H9 (cell line): Measurements from ENCODE around the gene SOD1. TPM values are rescaled to one million over a fixed set of nuclear protein-coding genes. Genes with fewer than 3 reads are reported as not detected.

ENCODE experiments used
- DNase-seq: peaks from one replicate; pipeline ENCODE4 v3.0.0-alpha.2; 2017
- H2AFZ ChIP-seq: one replicate; pipeline ENCODE4 v1.6.1; 2013; ENCODE audit warnings: mild to moderate bottlenecking, low read length, control low read depth, moderate library complexity
- H2AK5ac ChIP-seq: 2 replicates; pipeline ENCODE4 v1.6.1; 2013; ENCODE audit warnings: low read length, control low read depth, mixed read lengths; ENCODE audit not compliant: insufficient read length
- H2BK120ac ChIP-seq: one replicate; pipeline ENCODE4 v1.6.1; 2013; ENCODE audit warnings: low read depth, mild to moderate bottlenecking, low read length, control low read depth, inconsistent platforms; ENCODE audit not compliant: poor library complexity, severe bottlenecking
- H2BK12ac ChIP-seq: 2 replicates; pipeline ENCODE4 v1.6.1; 2013; ENCODE audit warnings: low read length, control low read depth, mixed read lengths, low read depth; ENCODE audit not compliant: insufficient read length
- H2BK15ac ChIP-seq: 2 replicates; pipeline ENCODE4 v1.6.1; 2013; ENCODE audit warnings: low read depth, low read length, control low read depth
- H2BK20ac ChIP-seq: one replicate; pipeline ENCODE4 v1.6.1; 2013; ENCODE audit warnings: low read depth, mild to moderate bottlenecking, low read length, control low read depth, inconsistent platforms; ENCODE audit not compliant: poor library complexity, severe bottlenecking
- H2BK5ac ChIP-seq: 2 replicates; pipeline ENCODE4 v1.6.1; 2013; ENCODE audit warnings: low read length, control low read depth, mixed read lengths; ENCODE audit not compliant: insufficient read length
- H3K14ac ChIP-seq: 2 replicates; pipeline ENCODE4 v1.6.1; 2013; ENCODE audit warnings: low read length, control low read depth; ENCODE audit not compliant: insufficient read depth
- H3K18ac ChIP-seq: 2 replicates; pipeline ENCODE4 v1.6.1; 2013; ENCODE audit warnings: low read depth, mild to moderate bottlenecking, mixed read lengths, low read length, control low read depth; ENCODE audit not compliant: insufficient read length
- H3K23ac ChIP-seq: 2 replicates; pipeline ENCODE4 v1.6.1; 2013; ENCODE audit warnings: low read length, control low read depth, mixed read lengths, low read depth; ENCODE audit not compliant: insufficient read length
- H3K23me2 ChIP-seq: 2 replicates; pipeline ENCODE4 v1.6.1; 2013; ENCODE audit warnings: low read depth, mild to moderate bottlenecking, mixed read lengths, low read length, control low read depth; ENCODE audit not compliant: insufficient read length, poor library complexity, severe bottlenecking
- H3K27ac ChIP-seq: 2 replicates; pipeline ENCODE4 v1.5.1; 2013; ENCODE audit warnings: low read length, control low read depth, mixed read lengths, low read depth; ENCODE audit not compliant: insufficient read length
- H3K27me3 ChIP-seq: 2 replicates; pipeline ENCODE4 v1.6.1; 2013; ENCODE audit warnings: low read length, control low read depth, inconsistent platforms; ENCODE audit not compliant: insufficient read depth
- H3K4ac ChIP-seq: 2 replicates; pipeline ENCODE4 v1.6.1; 2013; ENCODE audit warnings: low read depth, mild to moderate bottlenecking, control low read depth, inconsistent platforms, low read length, moderate library complexity
- H3K4me1 ChIP-seq: 2 replicates; pipeline ENCODE4 v1.6.1; 2013; ENCODE audit warnings: low read length, control low read depth, inconsistent platforms; ENCODE audit not compliant: insufficient read depth
- H3K4me2 ChIP-seq: 2 replicates; pipeline ENCODE4 v1.6.1; 2013; ENCODE audit warnings: low read length, control low read depth, mixed read lengths; ENCODE audit not compliant: insufficient read length, insufficient read depth
- H3K56ac ChIP-seq: 2 replicates; pipeline ENCODE4 v1.6.1; 2013; ENCODE audit warnings: low read depth, mild to moderate bottlenecking, mixed read lengths, low read length, control low read depth; ENCODE audit not compliant: insufficient read length
- H3K79me1 ChIP-seq: 2 replicates; pipeline ENCODE4 v1.6.1; 2013; ENCODE audit warnings: low read depth, mild to moderate bottlenecking, moderate library complexity, low read length, control low read depth, inconsistent platforms; ENCODE audit not compliant: insufficient read depth, poor library complexity, severe bottlenecking
- H3K79me2 ChIP-seq: 2 replicates; pipeline ENCODE4 v1.6.1; 2013; ENCODE audit warnings: low read length, control low read depth, inconsistent platforms; ENCODE audit not compliant: insufficient read depth
- H3K9ac ChIP-seq: 2 replicates; pipeline ENCODE4 v1.6.1; 2013; ENCODE audit warnings: low read length, control low read depth, mixed read lengths; ENCODE audit not compliant: insufficient read length; ENCODE audit errors: extremely low read depth
- H3K9me3 ChIP-seq: one replicate; pipeline ENCODE4 v1.6.1; 2013; ENCODE audit warnings: low read depth, low read length, inconsistent platforms; ENCODE audit not compliant: control insufficient read depth
- H3T11ph ChIP-seq: one replicate; pipeline ENCODE4 v1.6.1; 2013; ENCODE audit warnings: mild to moderate bottlenecking, low read length, control low read depth, inconsistent platforms
- H4K20me1 ChIP-seq: one replicate; pipeline ENCODE4 v1.6.1; 2013; ENCODE audit not compliant: control insufficient read depth, insufficient read length, insufficient read depth
- H4K5ac ChIP-seq: 2 replicates; pipeline ENCODE4 v1.6.1; 2013; ENCODE audit warnings: low read depth, mild to moderate bottlenecking, mixed read lengths, low read length, control low read depth; ENCODE audit not compliant: insufficient read length
- H4K8ac ChIP-seq: replicated peaks from 2 replicates; pipeline ENCODE4 v1.6.1; 2013; ENCODE audit warnings: low read length, control low read depth, mixed read lengths, low read depth; ENCODE audit not compliant: insufficient read length
- H4K91ac ChIP-seq: 2 replicates; pipeline ENCODE4 v1.6.1; 2013; ENCODE audit warnings: low read depth, mild to moderate bottlenecking, moderate library complexity, mixed read lengths, low read length, control low read depth; ENCODE audit not compliant: insufficient read length
- H3K27ac Mint-ChIP-seq, 3 experiments: 2 replicates in 2 of 3; 3 replicates in 1 of 3; pipeline ENCODE4 v1.8.0; 2020 to 2021; ENCODE audit warnings: mixed read lengths in 3 of 3, mild to moderate bottlenecking in 1 of 3, moderate library complexity in 1 of 3
- H3K27me3 Mint-ChIP-seq: 2 replicates; pipeline ENCODE4 v1.8.0; 2021; ENCODE audit warnings: low read depth, mild to moderate bottlenecking, moderate library complexity, mixed read lengths
- H3K36me3 Mint-ChIP-seq, 3 experiments: 2 replicates in 2 of 3; 3 replicates in 1 of 3; pipeline ENCODE4 v1.8.0; 2020 to 2021; ENCODE audit warnings: low read depth in 3 of 3, mixed read lengths in 3 of 3; ENCODE audit not compliant: insufficient read depth in 1 of 3
- H3K4me1 Mint-ChIP-seq, 2 experiments: 2 replicates each; pipeline ENCODE4 v1.8.0; 2020; ENCODE audit warnings: mixed read lengths in 2 of 2
- H3K4me3 Mint-ChIP-seq, 2 experiments: 2 replicates in 1 of 2; 3 replicates in 1 of 2; pipeline ENCODE4 v1.8.0; 2020 to 2021; ENCODE audit warnings: mild to moderate bottlenecking in 2 of 2, mixed read lengths in 2 of 2, moderate library complexity in 1 of 2
- H3K9me3 Mint-ChIP-seq, 2 experiments: 2 replicates in 1 of 2; 3 replicates in 1 of 2; pipeline ENCODE4 v1.8.0; 2020; ENCODE audit warnings: mild to moderate bottlenecking in 2 of 2, mixed read lengths in 2 of 2, moderate library complexity in 1 of 2
- CTCF ChIP-seq: fragments of 200-600 bp; sonication (generic); conservative IDR thresholded peaks from 3 replicates; pipeline ENCODE4 v1.8.0; 2021; ENCODE audit warnings: antibody characterized with exemption, mild to moderate bottlenecking
- WGBS: extraction: QIAGEN DNeasy Blood & Tissue Kit; methylation state at CpG from one replicate; pipeline ENCODE4 v1.1.7; 2013; ENCODE audit warnings: missing lambda C conversion rate, low lambda C conversion rate, mixed read lengths; ENCODE audit not compliant: insufficient read length; ENCODE audit errors: extremely low coverage; 5-methylcytosine and 5-hydroxymethylcytosine counted together
- total RNA-seq: library from RNA; stranded (reverse); gene quantifications from 2 replicates; pipeline ENCODE4 v1.2.1, GENCODE V29; 2021

SOD1 gene
- total RNA-seq, 1 experiment from 2014 or later: 201 TPM

GRCh38 chr21:31616216-31616615 is 43.3 kb upstream of the SOD1 start:
- H3K23ac ChIP-seq: no peak overlapping the region
- no peak overlapping the region for H3K9ac ChIP-seq
- H4K20me1 ChIP-seq: no peaks in the 10 kb centered on the region
- no peak overlapping the region for H2BK20ac ChIP-seq
- no peak for TF ChIP-seq CTCF
- H2BK5ac ChIP-seq: no peak overlapping the region
- H2BK15ac ChIP-seq: no peak overlapping the region
- no peak overlapping the region for H2AFZ ChIP-seq
- H3K27me3 Mint-ChIP-seq: no peaks in the 10 kb centered on the region
- no peak overlapping the region for H4K8ac ChIP-seq
- no CpG with 5 or more reads among the region's 9 CpGs for WGBS
- H3K79me1 ChIP-seq: no peaks in the 10 kb centered on the region
- no peak overlapping the region for H3K4me2 ChIP-seq
- peaks cover 0 to 2% of the 10 kb centered on the region in 2 experiments; a peak in 1 of 4 replicates for H3K4me1 Mint-ChIP-seq
- no peaks in the 10 kb centered on the region; a peak in 1 of 7 replicates for H3K36me3 Mint-ChIP-seq
- no peaks in the 10 kb centered on the region for H3K23me2 ChIP-seq
- H3K18ac ChIP-seq: no peak overlapping the region
- no peaks in the 10 kb centered on the region for H3K79me2 ChIP-seq
- H3K9me3 Mint-ChIP-seq: peaks cover 0 to 5% of the 10 kb centered on the region in 2 experiments; a peak in 2 of 5 replicates
- no peaks in the 10 kb centered on the region for H3K4me1 ChIP-seq
- H3K4me3 Mint-ChIP-seq: no peak overlapping the region
- no peak overlapping the region for H3K27ac Mint-ChIP-seq
- H3T11ph ChIP-seq: no peak overlapping the region
- H3K9me3 ChIP-seq: no peaks in the 10 kb centered on the region
- no peak overlapping the region for H2AK5ac ChIP-seq
- H4K91ac ChIP-seq: no peak overlapping the region
- no peak overlapping the region for H3K56ac ChIP-seq
- H3K27me3 ChIP-seq: no peaks in the 10 kb centered on the region
- H2BK12ac ChIP-seq: no peak overlapping the region
- H3K4ac ChIP-seq: no peak overlapping the region
- no peak overlapping the region for H3K27ac ChIP-seq
- H3K14ac ChIP-seq: no peak overlapping the region
- no peak for DNase-seq
- no peak overlapping the region for H4K5ac ChIP-seq
- no peak overlapping the region for H2BK120ac ChIP-seq
